Measurements from ENCODE around the gene PLTP. TPM values are rescaled to one million over a fixed set of nuclear protein-coding genes. Genes with fewer than 3 reads are reported as not detected.

Gene PLTP
- total RNA-seq, 1 experiment from 2014 or later = 62.5 TPM

- no peak overlapping the region for H4K8ac ChIP-seq (replicated peaks; ENCODE audit: insufficient read length, low read depth, low read length)
- H2BK12ac ChIP-seq (ENCODE audit: insufficient read length, low read depth, low read length) = no peak overlapping the region
- no peak overlapping the region for H3K4me2 ChIP-seq (ENCODE audit: insufficient read depth, insufficient read length, low read length)
- no peak overlapping the region for H3K27ac Mint-ChIP-seq
- H3K18ac ChIP-seq (ENCODE audit: insufficient read length, low read depth, low read length) = no peak overlapping the region
- TF ChIP-seq, protein P1, sequence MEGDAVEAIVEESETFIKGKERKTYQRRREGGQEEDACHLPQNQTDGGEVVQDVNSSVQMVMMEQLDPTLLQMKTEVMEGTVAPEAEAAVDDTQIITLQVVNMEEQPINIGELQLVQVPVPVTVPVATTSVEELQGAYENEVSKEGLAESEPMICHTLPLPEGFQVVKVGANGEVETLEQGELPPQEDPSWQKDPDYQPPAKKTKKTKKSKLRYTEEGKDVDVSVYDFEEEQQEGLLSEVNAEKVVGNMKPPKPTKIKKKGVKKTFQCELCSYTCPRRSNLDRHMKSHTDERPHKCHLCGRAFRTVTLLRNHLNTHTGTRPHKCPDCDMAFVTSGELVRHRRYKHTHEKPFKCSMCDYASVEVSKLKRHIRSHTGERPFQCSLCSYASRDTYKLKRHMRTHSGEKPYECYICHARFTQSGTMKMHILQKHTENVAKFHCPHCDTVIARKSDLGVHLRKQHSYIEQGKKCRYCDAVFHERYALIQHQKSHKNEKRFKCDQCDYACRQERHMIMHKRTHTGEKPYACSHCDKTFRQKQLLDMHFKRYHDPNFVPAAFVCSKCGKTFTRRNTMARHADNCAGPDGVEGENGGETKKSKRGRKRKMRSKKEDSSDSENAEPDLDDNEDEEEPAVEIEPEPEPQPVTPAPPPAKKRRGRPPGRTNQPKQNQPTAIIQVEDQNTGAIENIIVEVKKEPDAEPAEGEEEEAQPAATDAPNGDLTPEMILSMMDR (conservative IDR thresholded peaks at IDR 0.05) = no peak
- no peak overlapping the region for H2BK15ac ChIP-seq (ENCODE audit: low read depth, low read length)
- no peak for DNase-seq
- H3K56ac ChIP-seq (ENCODE audit: insufficient read length, low read depth, low read length) = no peak overlapping the region
- H3K4me3 Mint-ChIP-seq = no peak overlapping the region
- H3K36me3 Mint-ChIP-seq (ENCODE audit: insufficient read depth in 1 of 3, low read depth in 3 of 3) = peaks cover 18 to 47% (median 42%) of the 10 kb centered on the region in 3 experiments
- no peak overlapping the region for H3K27ac ChIP-seq (ENCODE audit: insufficient read length, low read depth, low read length)
- no peaks in the 10 kb centered on the region for H3K4me1 ChIP-seq (ENCODE audit: insufficient read depth, low read length)
- H3K23ac ChIP-seq (ENCODE audit: insufficient read length, low read depth, low read length) = no peak overlapping the region
- H3K79me1 ChIP-seq (ENCODE audit: insufficient read depth, low read depth, low read length, poor library complexity, severe bottlenecking) = no peaks in the 10 kb centered on the region
- no peaks in the 10 kb centered on the region for H3K79me2 ChIP-seq (ENCODE audit: insufficient read depth, low read length)
- no peak overlapping the region for H2AK5ac ChIP-seq (ENCODE audit: insufficient read length, low read length)
- H4K91ac ChIP-seq (ENCODE audit: insufficient read length, low read depth, low read length) = no peak overlapping the region
- no peak overlapping the region for H3T11ph ChIP-seq (ENCODE audit: low read length)
- no peaks in the 10 kb centered on the region for H3K9me3 ChIP-seq (ENCODE audit: control insufficient read depth, low read depth, low read length)
- peaks cover 5 to 10% of the 10 kb centered on the region in 2 experiments; a peak in 3 of 4 replicates for H3K4me1 Mint-ChIP-seq
- no peaks in the 10 kb centered on the region for H4K20me1 ChIP-seq (ENCODE audit: control insufficient read depth, insufficient read depth, insufficient read length)
- no peak overlapping the region for H3K9ac ChIP-seq (ENCODE audit: extremely low read depth, insufficient read length, low read length)
- H3K27me3 ChIP-seq (ENCODE audit: insufficient read depth, low read length) = no peaks in the 10 kb centered on the region
- H3K14ac ChIP-seq (ENCODE audit: insufficient read depth, low read length) = no peak overlapping the region
- no CpG with 5 or more reads among the region's 12 CpGs for WGBS (ENCODE audit: extremely low coverage, insufficient read length, low lambda C conversion rate)
- no peaks in the 10 kb centered on the region; the same call in 1 of the 2 replicates for H3K27me3 Mint-ChIP-seq (ENCODE audit: low read depth)
- H2AFZ ChIP-seq (ENCODE audit: low read length) = no peak overlapping the region
- H4K5ac ChIP-seq (ENCODE audit: insufficient read length, low read depth, low read length) = no peak overlapping the region
- no peak overlapping the region for H2BK5ac ChIP-seq (ENCODE audit: insufficient read length, low read length)
- H2BK120ac ChIP-seq (ENCODE audit: low read depth, low read length, poor library complexity, severe bottlenecking) = no peak overlapping the region
- H3K9me3 Mint-ChIP-seq = no peaks in the 10 kb centered on the region
- H3K4ac ChIP-seq (ENCODE audit: low read depth, low read length) = no peak overlapping the region
- no peak overlapping the region for H2BK20ac ChIP-seq (ENCODE audit: low read depth, low read length, poor library complexity, severe bottlenecking)
- peaks cover 13% of the 10 kb centered on the region for H3K23me2 ChIP-seq (ENCODE audit: insufficient read length, low read depth, low read length, poor library complexity, severe bottlenecking)
Observed at GRCh38 chr20:45894797-45895196, 17.2 kb downstream of the PLTP start.
